ENCODE data around the gene SRRM5. TPM values are rescaled to one million over a fixed set of nuclear protein-coding genes. Genes with fewer than 3 reads are reported as not detected.
"Not testable (repeated sequence)": the region's sequence is repeated elsewhere in the genome, so short reads cannot be mapped to it uniquely, and the experiment has no call there.

SRRM5 gene
- polyA plus RNA-seq, 1 donor: 0.71 TPM

DNA sequence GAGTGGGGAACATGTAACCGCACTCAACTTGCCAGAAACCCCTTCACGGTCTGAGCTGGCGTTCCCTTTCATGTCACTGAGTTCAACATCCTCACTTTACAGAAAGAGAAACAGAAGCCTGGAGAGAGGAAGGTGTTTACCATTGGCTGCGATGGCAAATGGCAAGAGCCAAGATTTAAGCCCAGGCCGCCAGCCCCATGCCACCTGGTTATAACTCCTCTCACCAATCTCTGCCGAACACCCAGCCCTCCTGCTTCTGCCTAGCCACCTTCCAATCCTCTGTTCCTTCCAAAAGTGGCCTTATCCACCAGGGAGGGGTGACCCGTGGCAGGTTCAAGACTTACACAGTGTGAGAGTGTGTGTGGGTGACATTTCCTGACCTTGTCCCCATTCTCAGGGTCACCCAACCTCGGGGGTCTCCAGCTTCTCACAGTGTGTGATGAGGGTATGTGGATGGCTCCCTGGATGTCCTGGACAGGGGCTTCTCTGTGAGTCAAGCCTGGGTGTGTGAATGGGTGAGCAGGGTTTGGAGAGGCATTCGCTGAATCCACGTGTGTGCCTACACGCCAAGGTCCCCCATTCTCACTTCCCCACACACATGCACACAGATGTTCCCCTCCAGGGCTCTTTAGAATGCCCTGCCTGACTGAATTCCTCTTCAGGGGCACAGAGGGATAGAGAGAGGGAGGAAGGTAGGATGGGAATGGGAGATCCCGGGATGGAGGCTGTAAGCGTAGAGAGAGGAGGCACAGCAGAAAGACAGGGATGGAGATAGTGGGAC, 26.5 kb downstream of the SRRM5 start:
- DNase-seq (ENCODE audit: low read depth): no peak

DNA sequence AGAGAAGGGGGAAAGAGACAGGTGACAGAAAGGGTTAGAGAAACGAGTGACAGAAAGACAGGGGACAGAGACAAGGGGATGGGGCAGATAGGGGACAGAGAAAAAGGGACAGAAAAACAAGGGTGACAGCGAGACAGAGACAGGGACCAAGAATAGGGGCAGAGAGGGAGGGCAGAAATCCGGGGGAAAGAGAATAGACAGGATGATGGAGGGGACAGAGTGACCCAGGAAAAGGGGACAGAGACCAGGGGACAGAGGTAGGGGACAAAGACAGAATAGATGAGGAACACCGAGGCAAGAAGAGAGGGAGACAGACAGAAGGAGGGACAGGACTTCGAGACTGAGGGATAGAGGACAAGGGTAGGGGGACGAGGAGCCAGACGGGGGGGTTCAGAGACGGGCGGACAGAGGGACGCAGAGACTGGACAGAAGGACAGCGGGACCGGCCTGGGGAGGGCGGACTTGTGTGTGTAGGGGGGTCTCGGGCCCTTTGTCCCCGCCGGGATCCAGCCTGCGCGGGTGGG, 27.2 kb downstream of the SRRM5 start:
- DNase-seq (ENCODE audit: low read depth): no peak

DNA sequence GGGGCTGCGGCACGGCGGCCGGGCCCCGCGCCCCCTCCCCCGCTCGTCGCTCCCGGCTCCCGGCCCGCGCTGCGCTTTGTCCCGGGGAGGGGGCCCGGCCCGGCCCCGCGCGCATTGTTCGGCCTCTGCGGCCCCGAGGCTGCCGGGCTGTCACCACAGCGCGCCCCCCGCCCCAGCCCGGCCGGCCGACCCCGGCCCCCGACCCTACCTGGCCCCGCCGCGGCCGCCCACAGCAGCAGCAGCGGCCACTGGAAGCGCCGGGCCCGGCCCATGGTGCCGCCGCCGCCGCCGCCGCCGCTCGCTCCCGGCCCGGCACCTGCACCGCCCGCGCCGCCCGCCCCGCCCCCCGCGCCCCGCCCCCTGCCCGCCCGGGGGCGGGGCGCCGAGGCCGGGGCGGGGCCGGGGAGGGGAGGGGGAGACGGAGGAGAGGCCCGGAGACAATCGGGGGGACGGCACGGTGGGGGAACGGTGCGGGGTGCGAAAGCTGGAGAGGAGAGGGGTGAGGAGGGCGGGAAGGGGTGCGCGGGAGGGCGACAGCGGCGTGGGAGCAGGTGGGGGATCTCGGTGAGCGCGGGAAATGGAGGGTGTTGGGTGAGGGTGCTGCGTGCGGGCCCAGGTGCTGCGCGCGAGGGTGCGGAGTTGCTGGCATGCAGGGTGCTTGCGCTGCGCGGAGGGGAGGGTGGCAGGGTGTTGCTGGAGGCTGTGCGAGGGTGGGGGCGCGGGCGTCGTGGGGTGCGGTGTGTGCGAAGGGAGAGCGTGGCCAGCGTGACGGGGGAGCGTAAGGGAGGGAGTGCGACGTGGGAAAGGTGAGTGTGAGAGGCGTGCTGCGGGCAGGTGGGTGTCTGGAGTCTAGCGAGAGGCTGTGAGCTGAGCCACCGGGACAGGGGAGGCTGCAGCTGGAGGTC, 27.9 kb downstream of the SRRM5 start, which contains the start of gene CADM4:
Gene CADM4, minus strand, starts transcription at position 332 of the 905 bp plus-strand sequence. Its CDS starts 60 bp downstream, at position 272.
- no peak for DNase-seq (ENCODE audit: low read depth)

DNA sequence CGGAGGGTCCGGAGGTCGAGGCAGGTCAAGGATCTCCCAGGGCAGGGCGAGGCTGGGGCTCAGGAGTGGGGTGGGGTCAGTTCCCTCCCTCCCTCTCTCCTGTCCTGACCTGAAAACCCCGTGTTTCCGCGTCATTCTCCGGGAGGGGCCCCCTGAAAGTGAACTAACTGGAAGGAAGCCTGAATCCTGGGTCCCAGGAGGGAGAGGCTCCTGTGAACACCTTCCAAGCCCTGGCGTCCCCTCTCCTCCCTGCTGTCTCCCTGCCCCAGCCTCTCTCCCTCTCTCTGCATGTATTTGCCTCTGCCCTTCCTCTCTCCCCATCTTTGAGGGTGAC, 28.5 kb downstream of the SRRM5 start:
- no peak for DNase-seq (ENCODE audit: low read depth)

GRCh38 chr19:43641333-43641732, 29.4 kb downstream of the SRRM5 start:
- DNase-seq (ENCODE audit: low read depth): no peak

DNA sequence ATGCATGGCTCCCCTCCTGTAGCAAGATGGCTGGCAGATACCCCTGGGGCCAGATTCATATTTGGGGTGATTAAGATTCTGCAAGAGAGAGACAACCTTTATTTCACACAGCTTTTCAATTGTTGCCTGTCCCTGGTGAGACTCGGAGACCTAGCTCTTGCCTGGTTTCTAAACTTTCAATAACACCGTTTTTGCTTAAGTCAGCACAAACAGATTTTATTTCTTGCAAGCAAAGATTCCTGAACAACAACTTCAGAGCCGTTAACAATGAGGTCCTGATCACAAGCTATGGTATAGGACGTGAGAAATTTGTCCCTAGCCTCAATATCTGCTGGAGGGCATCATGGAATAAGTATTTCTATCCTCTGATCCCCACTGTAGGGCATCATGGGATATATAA, 30.6 kb downstream of the SRRM5 start:
- no peak for DNase-seq (ENCODE audit: low read depth)

DNA sequence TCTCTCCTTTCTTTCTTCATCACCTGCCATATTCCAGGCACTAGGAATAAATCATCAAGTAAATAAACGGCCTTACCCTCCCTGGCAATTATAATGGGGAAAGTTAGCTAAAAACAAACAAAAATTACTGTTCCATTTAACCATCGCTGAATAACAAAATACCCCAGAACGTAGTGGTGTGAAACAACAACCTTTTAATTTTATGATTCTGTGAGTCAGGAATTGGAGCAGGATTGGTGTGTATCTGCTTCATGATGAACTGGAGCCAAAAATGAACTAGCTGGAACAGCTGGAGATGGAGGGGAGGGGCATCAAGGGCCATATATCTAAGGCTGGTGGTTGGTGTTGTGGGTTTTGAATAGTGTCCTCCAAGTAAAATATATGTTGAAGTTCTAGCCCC, 31.4 kb downstream of the SRRM5 start:
- no peak for DNase-seq (ENCODE audit: low read depth)

GRCh38 chr19:43644181-43644580, 32.3 kb downstream of the SRRM5 start:
- DNase-seq (ENCODE audit: low read depth): no peak

DNA sequence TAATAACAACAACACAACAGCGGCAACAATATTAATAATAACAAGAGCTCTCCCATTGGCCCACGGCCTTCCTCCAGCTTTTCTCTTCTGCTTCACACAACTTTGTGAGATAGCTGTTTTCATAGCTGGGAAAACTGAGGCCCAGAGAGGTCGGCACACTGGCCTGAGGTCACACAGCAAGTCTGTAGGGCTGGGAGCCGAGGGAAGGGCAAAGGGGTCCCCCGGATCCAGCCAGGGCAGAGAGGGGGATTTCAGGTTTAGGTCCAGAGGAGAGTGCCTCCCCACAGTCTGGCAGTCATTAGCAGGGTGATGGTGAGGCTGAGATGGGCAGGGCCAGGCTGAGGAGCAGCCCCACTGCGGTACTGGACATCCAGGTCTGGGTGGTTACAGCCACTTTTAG, 36.7 kb downstream of the SRRM5 start:
- DNase-seq (ENCODE audit: low read depth): no peak

- DNase-seq (ENCODE audit: low read depth): no peak
These were observed 37.6 kb downstream of the SRRM5 start for GRCh38 chr19:43649514-43649913.

DNA sequence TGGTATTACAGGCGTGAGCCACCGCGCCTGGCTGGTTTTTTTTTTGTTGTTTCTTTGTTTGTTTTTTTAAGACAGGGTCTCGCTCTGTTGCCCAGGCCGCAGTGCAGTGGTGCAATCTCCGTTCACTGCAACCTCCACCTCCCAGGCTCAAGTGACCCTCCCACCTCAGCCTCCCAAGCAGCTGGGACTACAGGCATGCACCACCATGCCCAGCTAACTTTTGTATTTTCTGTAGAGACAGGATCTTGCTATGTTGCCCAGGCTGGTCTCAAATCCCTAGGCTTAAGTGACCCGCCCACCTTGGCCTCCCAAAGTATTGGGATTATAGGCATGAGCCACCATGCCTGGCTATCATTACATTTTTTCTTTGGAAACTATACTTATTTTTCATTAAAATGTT, 38.4 kb downstream of the SRRM5 start:
- not testable (repeated sequence) for DNase-seq (ENCODE audit: low read depth)

GRCh38 chr19:43651758-43652545, 40.1 kb downstream of the SRRM5 start:
- DNase-seq (ENCODE audit: low read depth): no peak

- no peak for DNase-seq (ENCODE audit: low read depth)
These were observed 40.6 kb downstream of the SRRM5 start for GRCh38 chr19:43652546-43652874.

GRCh38 chr19:43656436-43656835, 44.5 kb downstream of the SRRM5 start:
- no peak for DNase-seq (ENCODE audit: low read depth)

- DNase-seq (ENCODE audit: low read depth): no peak
These were observed 46.1 kb downstream of the SRRM5 start for GRCh38 chr19:43658001-43658400.

- DNase-seq (ENCODE audit: low read depth): no peak
These were observed 46.6 kb downstream of the SRRM5 start for GRCh38 chr19:43658494-43658893.

GRCh38 chr19:43660301-43660970, 48.5 kb downstream of the SRRM5 start:
- no peak for DNase-seq (ENCODE audit: low read depth)

- DNase-seq (ENCODE audit: low read depth): no peak
These were observed 49.1 kb downstream of the SRRM5 start for GRCh38 chr19:43660971-43661360.

DNA sequence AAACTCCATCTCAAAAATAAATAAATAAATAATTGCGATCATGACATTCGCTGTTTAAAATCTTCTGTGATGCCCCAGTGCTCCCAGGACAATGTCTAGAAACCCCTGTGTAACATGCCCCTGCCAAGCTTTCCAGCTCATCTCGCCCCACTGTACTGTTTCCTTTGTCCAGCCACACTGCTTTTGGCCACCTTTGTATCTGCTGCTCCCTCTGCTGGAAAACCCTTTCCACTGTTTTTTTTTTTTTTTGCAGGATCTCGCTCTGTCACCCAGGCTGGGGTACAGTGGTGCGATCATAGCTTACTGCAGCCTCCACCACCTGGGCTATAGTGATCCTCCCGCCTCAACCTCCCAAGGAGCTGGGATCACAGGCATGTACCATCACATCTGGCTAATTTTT, 50.6 kb downstream of the SRRM5 start:
- DNase-seq (ENCODE audit: low read depth): no peak

DNA sequence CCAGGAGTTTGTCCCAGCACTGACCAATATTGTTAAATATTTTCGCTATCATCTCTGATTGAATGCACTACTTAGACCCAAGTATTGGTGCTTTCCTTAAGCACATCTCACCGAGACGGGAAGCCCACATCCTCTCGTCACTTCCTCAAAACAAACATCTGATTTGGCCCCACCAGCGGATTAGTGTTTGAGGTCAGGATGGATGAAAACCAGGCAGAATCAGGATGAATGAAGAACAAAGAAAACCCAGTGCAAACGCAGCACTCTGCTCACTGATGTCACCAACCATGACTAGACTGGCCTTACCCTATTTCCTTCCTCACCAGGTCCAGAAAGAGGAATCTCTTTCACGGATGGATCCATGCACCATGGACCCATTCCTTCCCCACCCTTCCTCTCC, 52.1 kb downstream of the SRRM5 start:
- no peak for DNase-seq (ENCODE audit: low read depth)

All from forelimb muscle (tissue), 1 donor.